Inflammatory macrophage treated with lipopolysaccharide for 1 hour (primary cell): ENCODE results near the gene ZSWIM1.
A peak's percentile ranks its signal among the peaks of the same experiment; 100 is the strongest.
"Not testable (repeated sequence)": the region's sequence is repeated elsewhere in the genome, so short reads cannot be mapped to it uniquely, and the experiment has no call there.

Experiments
- DNase-seq, 2 donors: peaks; one replicate each; pipeline ENCODE4 v3.0.0-alpha.2; 2020 to 2022

Gene ZSWIM1

GRCh38 chr20:45890077-45890984 is 9.3 kb downstream of the ZSWIM1 start:
- peak; percentile 56 to 81 for DNase-seq

DNA sequence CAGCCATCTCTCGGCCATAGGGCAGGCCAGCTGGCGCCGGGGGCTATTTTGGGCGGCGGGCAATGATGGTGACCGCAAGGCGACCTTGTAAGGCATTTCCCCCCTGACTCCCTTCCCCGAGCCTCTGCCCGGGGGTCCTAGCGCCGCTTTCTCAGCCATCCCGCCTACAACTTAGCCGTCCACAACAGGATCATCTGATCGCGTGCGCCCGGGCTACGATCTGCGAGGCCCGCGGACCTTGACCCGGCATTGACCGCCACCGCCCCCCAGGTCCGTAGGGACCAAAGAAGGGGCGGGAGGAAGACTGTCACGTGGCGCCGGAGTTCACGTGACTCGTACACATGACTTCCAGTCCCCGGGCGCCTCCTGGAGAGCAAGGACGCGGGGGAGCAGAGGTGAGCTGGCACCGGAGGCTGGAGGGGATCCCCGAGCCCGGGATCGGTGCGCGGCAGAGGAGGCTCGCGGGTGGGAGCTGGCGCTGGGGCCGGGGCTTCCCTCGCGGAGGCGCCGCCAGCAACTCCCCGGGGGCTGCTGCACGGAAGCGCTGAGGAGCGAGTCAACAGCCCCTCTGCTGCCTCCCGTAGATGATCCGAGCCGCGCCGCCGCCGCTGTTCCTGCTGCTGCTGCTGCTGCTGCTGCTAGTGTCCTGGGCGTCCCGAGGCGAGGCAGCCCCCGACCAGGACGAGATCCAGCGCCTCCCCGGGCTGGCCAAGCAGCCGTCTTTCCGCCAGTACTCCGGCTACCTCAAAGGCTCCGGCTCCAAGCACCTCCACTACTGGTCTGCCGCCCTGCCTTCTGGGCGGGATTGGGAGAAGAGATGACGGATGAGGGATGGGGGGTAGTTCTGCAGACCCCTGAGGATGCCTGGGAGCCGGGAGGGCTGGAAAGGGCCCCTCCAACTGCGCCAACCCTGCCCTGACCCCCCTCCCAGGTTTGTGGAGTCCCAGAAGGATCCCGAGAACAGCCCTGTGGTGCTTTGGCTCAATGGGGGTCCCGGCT is 10.3 kb downstream of the ZSWIM1 start, which contains the start of the genes CTSA and NEURL2:
TSS of gene CTSA (plus strand) at position 351 of the 999 bp plus-strand sequence. CDS start at position 585, 234 bp downstream.
TSS of gene NEURL2 (minus strand) at position 224 of the 999 bp plus-strand sequence. CDS start at position 7, 217 bp downstream.
- peak; percentile 60 to 70 for DNase-seq

GRCh38 chr20:45892049-45892825 is 11.2 kb downstream of the ZSWIM1 start:
- DNase-seq = peak; percentile 29 to 32

DNA sequence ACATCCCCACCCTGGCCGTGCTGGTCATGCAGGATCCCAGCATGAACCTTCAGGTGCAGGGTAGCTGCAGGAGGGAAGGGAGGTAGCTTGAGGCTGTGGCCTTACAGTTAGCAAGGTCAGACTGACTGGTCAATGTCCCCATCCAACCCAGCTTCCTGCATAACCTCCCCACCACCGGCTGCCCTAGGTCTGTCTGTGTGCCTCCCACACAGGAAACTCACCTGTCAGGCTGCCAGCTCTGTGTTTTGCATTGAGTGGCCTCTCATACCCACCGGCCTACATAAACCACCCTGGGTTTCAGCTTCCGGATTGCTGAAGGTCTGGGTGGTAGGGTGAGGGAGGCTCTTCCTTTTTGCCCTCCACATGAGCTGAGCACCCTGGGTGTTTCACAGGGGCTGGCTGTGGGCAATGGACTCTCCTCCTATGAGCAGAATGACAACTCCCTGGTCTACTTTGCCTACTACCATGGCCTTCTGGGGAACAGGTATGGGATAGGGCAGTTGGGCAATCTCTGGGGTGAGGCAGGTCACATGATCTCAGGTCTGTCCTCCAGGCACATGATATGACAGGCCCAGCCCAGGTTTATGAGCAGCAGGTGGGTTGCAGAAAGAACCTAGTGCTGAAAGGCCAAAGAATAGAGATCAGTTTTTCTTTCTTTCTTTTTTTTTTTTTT is 11.9 kb downstream of the ZSWIM1 start:
- DNase-seq = no peak

GRCh38 chr20:45893831-45894230 is 12.8 kb downstream of the ZSWIM1 start:
- no peak for DNase-seq

DNA sequence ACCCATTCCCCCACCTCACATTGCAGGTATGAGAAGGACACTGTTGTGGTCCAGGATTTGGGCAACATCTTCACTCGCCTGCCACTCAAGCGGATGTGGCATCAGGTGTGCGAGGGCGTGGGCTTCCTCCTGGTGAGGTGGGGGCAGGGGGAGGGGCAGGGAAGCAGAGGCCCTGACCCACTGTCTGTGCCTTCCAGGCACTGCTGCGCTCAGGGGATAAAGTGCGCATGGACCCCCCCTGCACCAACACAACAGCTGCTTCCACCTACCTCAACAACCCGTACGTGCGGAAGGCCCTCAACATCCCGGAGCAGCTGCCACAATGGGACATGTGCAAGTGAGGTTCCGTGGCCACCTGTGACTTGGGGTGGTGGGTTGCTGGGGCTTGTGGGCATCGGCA is 13.8 kb downstream of the ZSWIM1 start:
- no peak for DNase-seq

DNA sequence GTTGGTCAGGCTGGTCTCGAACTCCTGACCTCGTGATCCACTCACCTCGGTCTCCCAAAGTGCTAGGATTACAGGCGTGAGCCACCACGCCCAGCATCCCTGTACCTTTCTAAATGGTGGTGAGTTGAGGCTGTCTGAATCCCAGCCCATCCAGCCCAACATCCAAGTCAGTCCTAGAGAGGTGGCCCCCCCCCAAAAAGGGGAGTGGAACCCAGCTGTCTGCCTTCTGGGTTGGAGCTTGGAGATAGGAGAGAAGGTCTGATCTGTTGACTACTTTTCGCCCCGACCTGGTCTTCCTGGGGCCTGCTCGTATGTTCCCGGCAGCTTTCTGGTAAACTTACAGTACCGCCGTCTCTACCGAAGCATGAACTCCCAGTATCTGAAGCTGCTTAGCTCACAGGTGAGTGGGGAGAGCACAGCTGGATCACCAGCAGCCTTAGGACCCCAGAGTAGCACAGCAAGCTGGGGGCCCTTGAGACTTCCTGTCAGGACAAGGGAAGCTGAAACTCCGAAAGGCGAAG is 15.7 kb downstream of the ZSWIM1 start:
- DNase-seq = no peak

- no peak for DNase-seq
Measured at GRCh38 chr20:45897289-45897688, 16.3 kb downstream of the ZSWIM1 start.

- no peak for DNase-seq
Measured at GRCh38 chr20:45897692-45898091, 16.7 kb downstream of the ZSWIM1 start.

- no peak for DNase-seq
Measured at GRCh38 chr20:45898285-45898684, 17.3 kb downstream of the ZSWIM1 start.

- DNase-seq = no peak
Measured at GRCh38 chr20:45899046-45899835, 18.2 kb downstream of the ZSWIM1 start.

DNA sequence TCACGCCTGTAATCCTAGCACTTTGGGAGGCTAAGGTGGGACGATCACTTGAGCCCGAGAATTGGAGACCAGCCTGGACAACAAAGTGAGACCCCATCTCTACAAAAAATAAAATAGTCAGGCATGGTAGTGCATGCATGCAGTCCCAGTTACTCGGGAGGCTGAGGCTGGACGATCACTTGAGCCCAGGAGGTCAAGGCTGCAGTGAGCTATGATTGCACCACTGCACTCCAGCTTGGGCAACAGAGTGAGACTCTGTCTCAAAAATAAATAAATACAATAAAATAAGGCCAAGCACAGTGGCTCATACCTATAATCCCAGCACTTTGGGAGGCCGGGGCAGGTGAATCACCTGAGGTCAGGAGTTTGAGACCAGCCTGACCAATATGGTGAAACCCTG is 20.3 kb downstream of the ZSWIM1 start:
- DNase-seq = not testable (repeated sequence)

DNA sequence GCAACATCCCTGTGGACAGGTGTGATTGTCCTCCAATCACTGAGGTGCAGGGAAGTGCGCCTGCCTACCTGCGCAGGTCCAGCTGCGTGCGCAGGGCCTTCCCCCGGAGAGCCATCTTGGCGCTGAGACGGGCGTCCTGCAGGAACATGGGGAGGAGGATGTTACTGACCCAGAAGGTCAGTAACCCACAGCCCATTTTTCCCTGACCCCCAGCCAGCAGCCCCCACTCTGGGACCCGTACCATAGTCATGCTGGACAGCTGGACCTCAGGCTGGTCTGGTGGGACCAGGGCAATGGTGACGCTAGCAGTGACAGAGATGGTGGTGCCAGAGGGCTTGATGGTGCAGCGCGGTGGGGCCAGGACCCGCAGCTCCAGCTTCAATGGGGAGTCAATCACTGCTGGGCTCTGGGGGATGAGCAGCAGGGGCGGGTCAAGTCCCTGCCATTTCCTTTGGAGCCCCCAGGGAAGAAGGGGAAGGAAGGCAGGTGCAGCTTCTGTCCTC is 21.2 kb downstream of the ZSWIM1 start:
- no peak for DNase-seq

- DNase-seq = no peak
Measured at GRCh38 chr20:45904583-45905504, 23.8 kb downstream of the ZSWIM1 start.

GRCh38 chr20:45905505-45906079 is 24.6 kb downstream of the ZSWIM1 start:
- no peak for DNase-seq

DNA sequence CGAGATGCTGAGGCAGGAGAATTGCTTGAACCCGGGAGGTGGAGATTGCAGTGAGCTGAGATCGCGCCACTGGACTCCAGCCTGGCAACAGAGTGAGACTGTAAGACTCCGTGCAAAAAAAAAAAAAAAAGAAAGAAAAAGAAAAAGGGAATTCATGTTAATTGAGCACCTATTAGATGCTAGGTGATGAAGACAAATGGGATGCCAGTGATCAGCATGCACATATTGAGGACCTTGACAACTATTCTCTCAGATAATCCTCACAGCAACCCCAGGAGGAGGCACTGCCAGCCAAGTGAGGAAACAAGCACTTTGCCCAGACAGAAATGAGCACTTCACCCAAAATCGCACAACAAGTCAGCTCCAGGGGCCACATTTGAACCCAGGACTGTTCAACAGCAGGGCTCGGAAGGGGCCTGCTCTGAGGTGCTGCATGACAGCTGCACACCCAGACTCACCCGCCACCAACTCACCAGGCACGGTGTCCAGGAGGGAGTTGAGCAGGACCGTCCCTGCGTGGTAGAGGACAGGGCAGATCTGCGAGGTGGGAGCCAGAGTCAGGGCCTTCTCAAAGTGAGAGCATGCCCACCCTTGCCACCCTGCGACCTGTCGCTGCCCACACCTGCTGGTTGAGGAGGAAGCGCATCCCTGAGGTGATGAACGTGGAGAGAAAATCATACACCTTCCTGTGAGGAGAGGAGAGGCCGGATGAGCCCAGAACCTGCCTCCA is 26.4 kb downstream of the ZSWIM1 start:
- DNase-seq = no peak

- no peak for DNase-seq
Measured at GRCh38 chr20:45908084-45908483, 27.1 kb downstream of the ZSWIM1 start.

DNA sequence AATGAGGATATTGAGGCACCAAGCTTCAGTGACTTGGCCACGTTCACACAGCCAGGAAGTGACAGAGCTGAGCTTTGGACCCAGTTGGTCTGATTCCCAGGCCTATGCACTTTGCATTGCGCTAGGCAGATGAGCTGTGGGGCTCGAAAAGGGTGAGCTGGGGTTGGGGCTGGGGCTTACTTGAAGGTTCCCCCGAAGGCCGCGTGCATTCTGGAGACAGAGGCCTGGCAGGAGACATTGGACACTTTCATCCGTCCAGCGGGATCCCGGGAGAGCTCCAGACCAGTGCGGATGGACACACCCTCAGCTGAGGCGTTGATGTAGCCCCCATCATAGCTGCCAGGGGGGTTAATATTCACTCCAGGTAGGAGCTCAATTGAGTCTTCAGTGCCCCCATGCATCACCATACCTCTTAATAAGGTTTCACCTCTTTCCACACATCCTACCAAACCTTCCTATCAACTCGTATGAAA is 28.3 kb downstream of the ZSWIM1 start:
- DNase-seq = no peak
